Esophagus (tissue), 2 donors: Measurements from ENCODE around the gene RNF31. TPM values are rescaled to one million over a fixed set of nuclear protein-coding genes. Genes with fewer than 3 reads are reported as not detected.

Experiments
- H3K27ac ChIP-seq, 2 donors: one replicate each; pipeline ENCODE4 v1.5.1; 2013; ENCODE audit warnings: low read depth in 2 of 2, mild to moderate bottlenecking in 2 of 2, inconsistent platforms in 1 of 2, low read length in 1 of 2, moderate library complexity in 1 of 2
- H3K27me3 ChIP-seq, 2 donors: one replicate each; pipeline ENCODE4 v1.6.1; 2013; ENCODE audit warnings: low read length in 2 of 2, control low read depth in 1 of 2, mild to moderate bottlenecking in 1 of 2; ENCODE audit not compliant: insufficient read depth in 2 of 2, control insufficient read depth in 1 of 2
- H3K36me3 ChIP-seq, 2 donors: one replicate each; pipeline ENCODE4 v1.6.1; 2013; ENCODE audit warnings: low read length in 1 of 2; ENCODE audit not compliant: control insufficient read depth in 2 of 2, insufficient read depth in 2 of 2
- H3K4me1 ChIP-seq, 2 donors: one replicate each; pipeline ENCODE4 v1.6.1; 2013; ENCODE audit warnings: low read length in 1 of 2; ENCODE audit not compliant: control insufficient read depth in 2 of 2, insufficient read depth in 2 of 2
- H3K4me3 ChIP-seq, 2 donors: one replicate each; pipeline ENCODE4 v1.5.1; 2013; ENCODE audit warnings: low read length in 2 of 2, mild to moderate bottlenecking in 2 of 2, low read depth in 1 of 2, moderate library complexity in 1 of 2
- H3K9me3 ChIP-seq, 2 donors: one replicate each; pipeline ENCODE4 v1.6.1; 2013; ENCODE audit warnings: mild to moderate bottlenecking in 2 of 2, low read depth in 1 of 2, low read length in 1 of 2, moderate library complexity in 1 of 2; ENCODE audit not compliant: control insufficient read depth in 2 of 2, insufficient read depth in 1 of 2
- WGBS, 2 donors: extraction: QIAGEN DNeasy Blood & Tissue Kit; methylation state at CpG; one replicate each; pipeline ENCODE4 v1.1.7; 2013; 5-methylcytosine and 5-hydroxymethylcytosine counted together
- polyA plus RNA-seq, 2 donors: library from polyadenylated mRNA; stranded (reverse); fragments of 200-250 nt; gene quantifications; one replicate each; pipeline ENCODE4 v1.2.3, GENCODE V29; 2013
- donor health status: healthy with polysubstance abuse.
- donor health status: Bipolar disorder and iron deficiency.

Gene RNF31
- polyA plus RNA-seq, 2 donors, result 27.4 to 70.6 TPM

- H3K9me3 ChIP-seq, result no peaks in the 10 kb centered on the region
- H3K36me3 ChIP-seq, result peaks cover 23 to 25% of the 10 kb centered on the region in 2 donors
- H3K4me3 ChIP-seq, result no peak overlapping the region
- H3K4me1 ChIP-seq, result no peaks in the 10 kb centered on the region
- 97% methylated on average over 11 of the region's 11 CpGs for WGBS, 2 donors
- H3K27ac ChIP-seq, result no peak overlapping the region
- H3K27me3 ChIP-seq, result no peaks in the 10 kb centered on the region
Observed at GRCh38 chr14:24206260-24207103, 59.2 kb downstream of the RNF31 start.

GRCh38 chr14:24207104-24207551 is 59.8 kb downstream of the RNF31 start:
- Histone ChIP-seq H3K4me3 (no peak overlapping the region), H3K4me1 (no peaks in the 10 kb centered on the region), H3K27me3 (no peaks in the 10 kb centered on the region), H3K9me3 (no peaks in the 10 kb centered on the region), H3K27ac (no peak overlapping the region), H3K36me3 (peaks cover 23 to 26% of the 10 kb centered on the region in 2 donors)
- 92 to 93% methylated on average over 5 of the region's 5 CpGs for WGBS, 2 donors

- Histone ChIP-seq H3K4me3 (no peak overlapping the region), H3K36me3 (peaks cover 23 to 26% of the 10 kb centered on the region in 2 donors), H3K4me1 (no peaks in the 10 kb centered on the region), H3K27ac (no peak overlapping the region), H3K9me3 (no peaks in the 10 kb centered on the region), H3K27me3 (no peaks in the 10 kb centered on the region)
- 99 to 100% methylated on average over 2 of the region's 2 CpGs for WGBS, 2 donors
Observed at GRCh38 chr14:24207625-24208024, 60.3 kb downstream of the RNF31 start.

Other genes with a start within 250 kb of the RNF31 start
- gene DHRS4, start 193.7 kb upstream of the RNF31 start, polyA plus RNA-seq, result 10 to 100 TPM; 39.2 to 56.4 TPM
- gene DHRS4L2, start 158.6 kb upstream of the RNF31 start, polyA plus RNA-seq, result 10 to 100 TPM; 32.9 to 43.5 TPM
- 1 to 10 TPM in 1 of 2 donors, under 1 TPM in 1; 0.55 to 2.3 TPM for gene CARMIL3, start 95.5 kb upstream of the RNF31 start, polyA plus RNA-seq
- gene CPNE6, start 75.9 kb upstream of the RNF31 start, polyA plus RNA-seq, result under 1 TPM in 1 of 2 donors, not detected in 1; 0.06 TPM
- 10 to 100 TPM; 10.1 to 29.2 TPM for gene PCK2, start 53.2 kb upstream of the RNF31 start, polyA plus RNA-seq
- 10 to 100 TPM; 21.5 to 41.6 TPM for gene DCAF11, start 32.7 kb upstream of the RNF31 start, polyA plus RNA-seq
- 1 to 10 TPM in 1 of 2 donors, under 1 TPM in 1; 0.86 to 1.4 TPM for gene NRL, start 32.5 kb upstream of the RNF31 start, polyA plus RNA-seq
- 1 to 10 TPM in 1 of 2 donors, under 1 TPM in 1; 0.60 to 1.1 TPM for gene FITM1, start 16.8 kb upstream of the RNF31 start, polyA plus RNA-seq
- gene PSME1, start 11.3 kb upstream of the RNF31 start, polyA plus RNA-seq, result 100 to 1,000 TPM; 146 to 198 TPM
- 10 to 100 TPM; 24.5 to 26.6 TPM for gene EMC9, start 5.9 kb upstream of the RNF31 start, polyA plus RNA-seq
- 100 to 1,000 TPM; 143 to 233 TPM for gene PSME2, start 888 bp upstream of the RNF31 start, polyA plus RNA-seq
- 10 to 100 TPM; 35.0 to 43.5 TPM for gene IRF9, start 13.8 kb downstream of the RNF31 start, polyA plus RNA-seq
- gene REC8, start 24.6 kb downstream of the RNF31 start, polyA plus RNA-seq, result 1 to 10 TPM; 3.9 to 10.0 TPM
- gene IPO4, start 41.3 kb downstream of the RNF31 start, polyA plus RNA-seq, result 10 to 100 TPM; 12.3 to 23.5 TPM
- gene TM9SF1, start 47.9 kb downstream of the RNF31 start, polyA plus RNA-seq, result 10 to 100 TPM; 10.0 to 25.8 TPM
- gene TSSK4, start 58.2 kb downstream of the RNF31 start, polyA plus RNA-seq, result under 1 TPM in 1 of 2 donors, not detected in 1; 0.10 TPM
- 10 to 100 TPM; 37.0 to 65.7 TPM for gene CHMP4A, start 66.0 kb downstream of the RNF31 start, polyA plus RNA-seq
- 10 to 100 TPM; 12.1 to 12.8 TPM for gene MDP1, start 68.6 kb downstream of the RNF31 start, polyA plus RNA-seq
- 100 to 1,000 TPM; 116 to 220 TPM for gene NEDD8, start 84.9 kb downstream of the RNF31 start, polyA plus RNA-seq
- 10 to 100 TPM; 24.5 to 35.0 TPM for gene GMPR2, start 85.4 kb downstream of the RNF31 start, polyA plus RNA-seq
- gene TINF2, start 95.1 kb downstream of the RNF31 start, polyA plus RNA-seq, result 10 to 100 TPM; 49.2 to 49.8 TPM
- gene TGM1, start 115.7 kb downstream of the RNF31 start, polyA plus RNA-seq, result 100 to 1,000 TPM; 609 to 890 TPM
- gene RABGGTA, start 124.1 kb downstream of the RNF31 start, polyA plus RNA-seq, result 100 to 1,000 TPM; 117 to 135 TPM
- 10 to 100 TPM; 92.6 to 97.6 TPM for gene DHRS1, start 152.3 kb downstream of the RNF31 start, polyA plus RNA-seq
- 10 to 100 TPM in 1 of 2 donors, 1 to 10 TPM in 1; 9.3 to 10.8 TPM for gene NOP9, start 152.4 kb downstream of the RNF31 start, polyA plus RNA-seq
- 10 to 100 TPM; 24.3 TPM for gene CIDEB, start 160.5 kb downstream of the RNF31 start, polyA plus RNA-seq
- 10 to 100 TPM; 11.6 to 30.4 TPM for gene LTB4R2, start 162.6 kb downstream of the RNF31 start, polyA plus RNA-seq
- gene LTB4R, start 164.0 kb downstream of the RNF31 start, polyA plus RNA-seq, result 10 to 100 TPM; 63.3 to 73.6 TPM
- gene ADCY4, start 187.6 kb downstream of the RNF31 start, polyA plus RNA-seq, result 10 to 100 TPM; 10.2 to 23.3 TPM
- gene RIPK3, start 192.5 kb downstream of the RNF31 start, polyA plus RNA-seq, result 10 to 100 TPM; 13.3 to 14.4 TPM
- gene NFATC4, start 220.7 kb downstream of the RNF31 start, polyA plus RNA-seq, result 10 to 100 TPM; 20.9 to 25.6 TPM